ENCODE measurements around the gene EEF1AKMT3. TPM values are rescaled to one million over a fixed set of nuclear protein-coding genes. Genes with fewer than 3 reads are reported as not detected.

The EEF1AKMT3 gene
- 7.3 and 11.3 TPM in 2 replicates for total RNA-seq

DNA sequence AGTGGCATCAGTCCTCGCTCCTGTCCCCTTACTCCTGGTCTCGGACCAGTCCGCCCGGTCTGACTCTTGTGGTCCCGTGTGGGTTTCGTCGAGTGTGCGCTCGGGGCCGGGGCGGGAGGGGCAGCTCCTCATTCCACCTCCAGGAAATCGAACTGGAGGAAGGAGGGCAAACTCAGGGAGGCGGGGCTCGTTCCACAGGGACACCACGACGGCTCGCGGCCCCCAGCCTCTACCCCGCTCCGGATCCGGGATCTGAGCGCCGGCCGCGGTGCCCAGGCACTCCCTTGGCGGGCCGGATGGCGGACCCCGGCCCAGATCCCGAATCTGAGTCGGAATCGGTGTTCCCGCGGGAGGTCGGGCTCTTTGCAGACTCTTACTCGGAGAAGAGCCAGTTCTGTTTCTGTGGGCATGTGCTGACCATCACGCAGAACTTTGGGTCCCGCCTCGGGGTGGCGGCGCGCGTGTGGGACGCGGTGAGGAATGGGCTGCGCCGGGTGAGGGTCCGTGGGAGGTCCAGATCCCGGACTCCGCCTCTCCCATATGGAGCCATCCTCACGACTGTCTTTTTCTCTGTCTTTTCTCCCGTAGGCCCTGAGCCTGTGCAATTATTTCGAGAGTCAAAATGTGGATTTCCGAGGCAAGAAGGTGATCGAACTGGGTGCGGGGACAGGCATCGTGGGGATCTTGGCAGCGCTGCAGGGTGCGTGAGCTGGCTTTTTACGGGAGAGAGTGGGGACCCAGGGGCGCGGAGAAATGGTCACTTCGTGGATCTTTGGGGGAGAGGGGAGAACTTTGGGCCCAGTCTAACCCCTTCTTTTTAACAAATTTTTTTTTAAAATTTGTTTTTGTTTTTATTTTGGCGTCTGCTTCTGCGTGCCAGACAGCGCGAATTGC, at the start of gene EEF1AKMT3:
Gene EEF1AKMT3 (plus strand): TSS at position 186 of the 894 bp plus-strand sequence. CDS start 111 bp downstream, at position 297.
- H3K36me3 ChIP-seq (ENCODE audit: control insufficient read depth, insufficient read depth, low read length): no peaks in the 10 kb centered on the region

DNA sequence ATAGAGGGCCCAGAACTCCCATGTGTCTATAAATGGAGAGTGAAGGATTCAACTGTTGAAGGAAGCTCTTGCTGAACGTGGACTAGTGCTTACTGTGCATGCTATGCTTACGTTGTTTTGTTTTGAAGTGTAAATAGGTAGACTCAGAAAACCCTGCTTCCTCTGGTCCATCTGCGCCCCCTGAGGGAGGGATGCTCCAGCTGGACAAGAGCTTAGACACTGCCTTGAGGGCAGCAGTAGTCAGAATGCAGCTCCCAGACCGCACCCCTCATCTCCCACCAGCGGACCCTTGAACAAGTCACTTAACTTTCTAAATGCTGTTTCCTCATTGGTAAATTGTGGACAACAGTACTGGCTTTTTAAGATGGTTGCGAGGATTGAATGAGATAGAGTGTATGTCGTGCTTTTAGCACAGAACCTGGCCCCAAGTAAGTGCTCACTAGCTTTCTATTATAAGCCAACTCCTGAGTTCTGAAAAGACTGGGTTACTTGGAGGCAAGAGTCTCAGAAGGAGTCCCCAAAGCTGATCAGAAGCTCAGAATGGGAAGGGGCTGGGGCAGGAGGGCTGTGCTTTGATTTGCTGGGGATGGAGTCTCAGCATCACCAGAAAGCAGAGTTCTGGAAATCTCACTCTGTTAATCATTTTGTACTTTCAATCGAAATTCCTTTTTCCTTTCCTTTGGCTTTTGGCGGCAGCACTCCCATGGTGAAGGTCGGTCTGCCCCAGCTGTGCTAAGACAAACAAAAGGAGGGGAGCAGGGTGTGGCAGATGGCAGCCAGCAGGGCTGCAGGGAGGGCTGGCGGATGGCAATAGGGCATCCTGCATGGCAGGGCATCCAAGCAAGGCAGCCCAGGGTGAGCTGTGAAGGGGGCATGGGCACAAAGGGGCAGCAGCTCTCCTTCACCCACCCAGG, 49.4 kb upstream of the EEF1AKMT3 start:
- Histone ChIP-seq H3K4me3 (ENCODE audit: low read depth, low read length) (no peak overlapping the region), H3K27me3 (ENCODE audit: control insufficient read depth, insufficient read depth, low read length) (peaks cover 32% of the 10 kb centered on the region), H3K36me3 (ENCODE audit: control insufficient read depth, insufficient read depth, low read length) (peaks cover 2% of the 10 kb centered on the region)
- TF ChIP-seq, protein P1, sequence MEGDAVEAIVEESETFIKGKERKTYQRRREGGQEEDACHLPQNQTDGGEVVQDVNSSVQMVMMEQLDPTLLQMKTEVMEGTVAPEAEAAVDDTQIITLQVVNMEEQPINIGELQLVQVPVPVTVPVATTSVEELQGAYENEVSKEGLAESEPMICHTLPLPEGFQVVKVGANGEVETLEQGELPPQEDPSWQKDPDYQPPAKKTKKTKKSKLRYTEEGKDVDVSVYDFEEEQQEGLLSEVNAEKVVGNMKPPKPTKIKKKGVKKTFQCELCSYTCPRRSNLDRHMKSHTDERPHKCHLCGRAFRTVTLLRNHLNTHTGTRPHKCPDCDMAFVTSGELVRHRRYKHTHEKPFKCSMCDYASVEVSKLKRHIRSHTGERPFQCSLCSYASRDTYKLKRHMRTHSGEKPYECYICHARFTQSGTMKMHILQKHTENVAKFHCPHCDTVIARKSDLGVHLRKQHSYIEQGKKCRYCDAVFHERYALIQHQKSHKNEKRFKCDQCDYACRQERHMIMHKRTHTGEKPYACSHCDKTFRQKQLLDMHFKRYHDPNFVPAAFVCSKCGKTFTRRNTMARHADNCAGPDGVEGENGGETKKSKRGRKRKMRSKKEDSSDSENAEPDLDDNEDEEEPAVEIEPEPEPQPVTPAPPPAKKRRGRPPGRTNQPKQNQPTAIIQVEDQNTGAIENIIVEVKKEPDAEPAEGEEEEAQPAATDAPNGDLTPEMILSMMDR (IDR thresholded peaks at IDR 0.05; ENCODE audit: insufficient read depth, low read length, poor library complexity, severe bottlenecking): no peak
- DNase-seq (ENCODE audit: low read depth): no peak

More for the DNA sequence above, at the start of gene EEF1AKMT3:
- TF ChIP-seq, protein P1 (IDR thresholded peaks at IDR 0.05; ENCODE audit: insufficient read depth, low read length, poor library complexity, severe bottlenecking): no peak
- no peak for DNase-seq (ENCODE audit: low read depth)
- Histone ChIP-seq H3K4me3 (ENCODE audit: low read depth, low read length) (peak within 1 kb of the TSS; percentile 70), H3K27me3 (ENCODE audit: control insufficient read depth, insufficient read depth, low read length) (no peaks in the 10 kb centered on the region)

- H3K27me3 ChIP-seq (ENCODE audit: control insufficient read depth, insufficient read depth, low read length): peaks cover 38% of the 10 kb centered on the region
- DNase-seq (ENCODE audit: low read depth): no peak
- H3K4me3 ChIP-seq (ENCODE audit: low read depth, low read length): no peak overlapping the region
- TF ChIP-seq, protein P1 (IDR thresholded peaks at IDR 0.05; ENCODE audit: insufficient read depth, low read length, poor library complexity, severe bottlenecking): no peak
- peaks cover 2% of the 10 kb centered on the region for H3K36me3 ChIP-seq (ENCODE audit: control insufficient read depth, insufficient read depth, low read length)
Observed at GRCh38 chr12:57723630-57723962, 48.8 kb upstream of the EEF1AKMT3 start.

DNA sequence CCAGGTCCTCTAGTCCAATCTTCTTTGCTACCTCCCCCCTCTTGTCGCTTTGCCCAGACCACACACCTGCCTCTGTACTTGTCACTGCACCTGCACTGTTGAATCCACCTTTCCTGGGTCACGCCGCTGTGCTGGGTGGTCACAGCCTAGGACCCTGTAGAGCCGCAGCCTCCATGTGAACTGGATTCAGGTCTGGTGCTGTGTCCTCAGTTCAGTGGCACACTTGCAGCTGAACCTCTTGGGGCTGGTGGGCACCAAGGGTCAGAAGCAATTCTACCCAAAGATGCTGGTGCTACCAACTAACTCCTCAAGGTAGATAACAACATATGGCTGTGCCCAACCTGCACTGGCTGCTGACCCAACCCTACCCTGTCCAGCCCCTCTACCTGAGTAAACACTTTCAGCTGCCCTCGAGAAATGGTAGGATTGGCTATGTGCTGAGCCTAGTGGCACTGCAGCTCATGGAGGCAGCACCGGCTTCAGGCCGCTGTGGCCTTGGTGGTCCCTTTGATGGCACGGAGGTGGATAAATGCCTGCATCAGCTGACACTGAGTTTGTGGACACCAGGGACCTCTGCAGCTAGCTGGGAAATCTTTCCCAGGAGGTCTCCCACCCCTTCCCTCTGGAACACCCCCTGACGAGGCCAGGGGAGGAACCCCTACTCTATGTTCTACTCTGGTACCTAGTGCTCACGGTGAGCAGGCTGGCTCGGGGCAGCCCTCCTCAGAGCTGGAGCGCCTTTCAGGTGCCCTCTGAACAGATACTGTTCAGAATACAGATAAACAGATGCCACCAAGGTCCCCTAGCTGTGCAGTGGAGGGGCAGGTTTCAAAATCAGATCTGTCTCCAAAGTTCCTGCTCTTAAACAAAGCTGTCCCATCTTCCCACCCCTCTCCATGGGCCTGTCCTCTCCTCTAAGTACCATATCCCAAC, 48.1 kb upstream of the EEF1AKMT3 start:
- peaks cover 40% of the 10 kb centered on the region for H3K27me3 ChIP-seq (ENCODE audit: control insufficient read depth, insufficient read depth, low read length)
- TF ChIP-seq, protein P1 (IDR thresholded peaks at IDR 0.05; ENCODE audit: insufficient read depth, low read length, poor library complexity, severe bottlenecking): no peak

More for the DNA sequence above, 48.1 kb upstream of the EEF1AKMT3 start:
- H3K36me3 ChIP-seq (ENCODE audit: control insufficient read depth, insufficient read depth, low read length): no peaks in the 10 kb centered on the region
- DNase-seq (ENCODE audit: low read depth): no peak
- H3K4me3 ChIP-seq (ENCODE audit: low read depth, low read length): no peak overlapping the region
